IPS-NIHi7 (cell line): Measurements from ENCODE around the gene SEC24C.
"Not testable (repeated sequence)": the region's sequence is repeated elsewhere in the genome, so short reads cannot be mapped to it uniquely, and the experiment has no call there.

Experiments used
- DNase-seq: peaks from one replicate; pipeline ENCODE4 v3.0.0; 2012; ENCODE audit warnings: mixed read lengths; ENCODE audit errors: extremely low spot score

SEC24C gene

GRCh38 chr10:73731588-73732375, 12.4 kb upstream of the SEC24C start:
- no peak for DNase-seq

- DNase-seq: no peak
These were observed 11.7 kb upstream of the SEC24C start for GRCh38 chr10:73732426-73732825.

- no peak for DNase-seq
These were observed 11.1 kb upstream of the SEC24C start for GRCh38 chr10:73732931-73733623.

- no peak for DNase-seq
These were observed 10.0 kb upstream of the SEC24C start for GRCh38 chr10:73734028-73734720.

GRCh38 chr10:73734796-73735305, 9.3 kb upstream of the SEC24C start:
- DNase-seq: no peak

- not testable (repeated sequence) for DNase-seq
These were observed 3.5 kb upstream of the SEC24C start for GRCh38 chr10:73740501-73741254.

- DNase-seq: no peak
These were observed 1.8 kb upstream of the SEC24C start for GRCh38 chr10:73742454-73742734.

GRCh38 chr10:73743327-73743904, 756 bp upstream of the SEC24C start:
- DNase-seq: no peak

- DNase-seq: peak; percentile 69
These were observed 448 bp downstream of the SEC24C start for GRCh38 chr10:73744664-73744975.

GRCh38 chr10:73746721-73747120, 2.5 kb downstream of the SEC24C start:
- no peak for DNase-seq

- no peak for DNase-seq
These were observed 6.6 kb downstream of the SEC24C start for GRCh38 chr10:73750819-73751218.

GRCh38 chr10:73756183-73756582, 12.0 kb downstream of the SEC24C start:
- no peak for DNase-seq

- DNase-seq: no peak
These were observed 14.7 kb downstream of the SEC24C start for GRCh38 chr10:73758704-73759511.

GRCh38 chr10:73759512-73760115, 15.4 kb downstream of the SEC24C start:
- DNase-seq: no peak

GRCh38 chr10:73761781-73762180, 17.6 kb downstream of the SEC24C start:
- no peak for DNase-seq

GRCh38 chr10:73762915-73763314, 18.7 kb downstream of the SEC24C start:
- DNase-seq: no peak

- DNase-seq: no peak
These were observed 19.2 kb downstream of the SEC24C start for GRCh38 chr10:73763343-73763742.

GRCh38 chr10:73765066-73765465, 20.9 kb downstream of the SEC24C start:
- DNase-seq: no peak

GRCh38 chr10:73768881-73769280, 24.7 kb downstream of the SEC24C start:
- peak; percentile 40 for DNase-seq

- DNase-seq: no peak
These were observed 25.2 kb downstream of the SEC24C start for GRCh38 chr10:73769396-73769795.
